Panc1 (cell line): ENCODE measurements around the gene DDX24.

Experiments used
- POLR2AphosphoS5 ChIP-seq: IDR thresholded peaks from 2 replicates; pipeline ENCODE4 v1.6.1; 2012; ENCODE audit warnings: mild to moderate bottlenecking, low read depth, low read length, moderate library complexity
- TCF7L2 ChIP-seq: IDR thresholded peaks from 2 replicates; pipeline ENCODE4 v1.6.1; 2011; ENCODE audit warnings: mild to moderate bottlenecking, low read depth, low read length, inconsistent platforms
- TF ChIP-seq, protein P1 (sequence below): fragments of 450-650 bp; IDR thresholded peaks from 2 replicates; pipeline ENCODE4 v1.5.1; 2017; ENCODE audit warnings: mild to moderate bottlenecking

DNA sequence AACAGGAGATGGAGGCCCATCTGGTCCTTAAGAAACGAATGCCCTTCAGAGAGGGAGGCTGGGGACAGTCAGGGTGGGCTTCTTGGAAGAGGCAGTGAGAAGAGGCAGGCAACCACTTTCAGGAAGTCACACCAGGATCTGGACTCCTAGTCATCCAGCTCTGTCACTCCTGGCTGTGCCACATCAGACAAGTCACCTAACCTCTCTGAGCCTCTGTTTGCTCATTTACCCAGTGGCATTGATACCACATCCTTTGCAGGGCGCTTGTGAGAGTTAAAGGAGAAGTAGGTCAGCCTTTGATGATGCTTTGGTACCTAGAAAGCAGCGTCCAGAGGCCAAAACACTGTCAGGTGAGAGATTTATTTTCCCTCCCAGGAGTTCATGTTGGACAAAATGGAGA is 72.8 kb downstream of the DDX24 start:
- TF ChIP-seq, protein P1, sequence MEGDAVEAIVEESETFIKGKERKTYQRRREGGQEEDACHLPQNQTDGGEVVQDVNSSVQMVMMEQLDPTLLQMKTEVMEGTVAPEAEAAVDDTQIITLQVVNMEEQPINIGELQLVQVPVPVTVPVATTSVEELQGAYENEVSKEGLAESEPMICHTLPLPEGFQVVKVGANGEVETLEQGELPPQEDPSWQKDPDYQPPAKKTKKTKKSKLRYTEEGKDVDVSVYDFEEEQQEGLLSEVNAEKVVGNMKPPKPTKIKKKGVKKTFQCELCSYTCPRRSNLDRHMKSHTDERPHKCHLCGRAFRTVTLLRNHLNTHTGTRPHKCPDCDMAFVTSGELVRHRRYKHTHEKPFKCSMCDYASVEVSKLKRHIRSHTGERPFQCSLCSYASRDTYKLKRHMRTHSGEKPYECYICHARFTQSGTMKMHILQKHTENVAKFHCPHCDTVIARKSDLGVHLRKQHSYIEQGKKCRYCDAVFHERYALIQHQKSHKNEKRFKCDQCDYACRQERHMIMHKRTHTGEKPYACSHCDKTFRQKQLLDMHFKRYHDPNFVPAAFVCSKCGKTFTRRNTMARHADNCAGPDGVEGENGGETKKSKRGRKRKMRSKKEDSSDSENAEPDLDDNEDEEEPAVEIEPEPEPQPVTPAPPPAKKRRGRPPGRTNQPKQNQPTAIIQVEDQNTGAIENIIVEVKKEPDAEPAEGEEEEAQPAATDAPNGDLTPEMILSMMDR: no peak
- TF ChIP-seq TCF7L2 (no peak), POLR2AphosphoS5 (no peak)
